DND-41 (cell line): ENCODE data around the gene GREB1L.
"Not testable (repeated sequence)": the region's sequence is repeated elsewhere in the genome, so short reads cannot be mapped to it uniquely, and the experiment has no call there.

Experiments
- ATAC-seq: fragments of 200-7000 bp; cut with Tn5 transposase; 3 replicates; pipeline ENCODE4 v1.9.1; 2021; ENCODE audit warnings: low read depth; ENCODE audit not compliant: insufficient read depth
- DNase-seq: peaks from one replicate; pipeline ENCODE4 v3.0.0-alpha.2; 2020
- H2AFZ ChIP-seq: 2 replicates; pipeline ENCODE4 v1.6.0; 2012; ENCODE audit warnings: low read depth, low read length
- H3K27ac ChIP-seq: 2 replicates; pipeline ENCODE4 v1.5.1; 2012; ENCODE audit warnings: low read length, inconsistent platforms
- H3K27me3 ChIP-seq: fragments of 200-600 bp; sonication (generic); 2 replicates; pipeline ENCODE4 v1.6.0; 2012; ENCODE audit warnings: low read length, mild to moderate bottlenecking, inconsistent platforms; ENCODE audit not compliant: insufficient read depth, poor library complexity
- H3K36me3 ChIP-seq: 2 replicates; pipeline ENCODE4 v1.5.1; 2012; ENCODE audit warnings: low read length, inconsistent platforms; ENCODE audit not compliant: insufficient read depth
- H3K4me1 ChIP-seq: 2 replicates; pipeline ENCODE4 v1.5.1; 2012; ENCODE audit warnings: mild to moderate bottlenecking, low read length; ENCODE audit not compliant: insufficient read depth
- H3K4me2 ChIP-seq: 2 replicates; pipeline ENCODE4 v1.6.0; 2012; ENCODE audit warnings: mild to moderate bottlenecking, moderate library complexity, low read length, inconsistent platforms; ENCODE audit not compliant: insufficient read depth
- H3K4me3 ChIP-seq, 2 experiments: fragments of 200-600 bp in 1 of 2; shearing (Covaris generic) in 1 of 2; 2 replicates each; pipeline ENCODE4 v1.5.1; 2012 to 2016; ENCODE audit warnings: inconsistent platforms in 2 of 2, low read length in 2 of 2, mild to moderate bottlenecking in 2 of 2, low read depth in 1 of 2, moderate library complexity in 1 of 2
- H3K79me2 ChIP-seq: 2 replicates; pipeline ENCODE4 v1.6.0; 2012; ENCODE audit warnings: low read length, inconsistent platforms; ENCODE audit not compliant: insufficient read depth
- H3K9ac ChIP-seq: 2 replicates; pipeline ENCODE4 v1.6.0; 2012; ENCODE audit warnings: low read depth, mild to moderate bottlenecking, inconsistent platforms, low read length, moderate library complexity
- H3K9me3 ChIP-seq: 2 replicates; pipeline ENCODE4 v1.5.1; 2012; ENCODE audit warnings: low read length, moderate library complexity, mild to moderate bottlenecking, inconsistent platforms; ENCODE audit not compliant: insufficient read depth, severe bottlenecking
- H4K20me1 ChIP-seq: 2 replicates; pipeline ENCODE4 v1.6.0; 2012; ENCODE audit warnings: low read length; ENCODE audit not compliant: insufficient read depth
- CTCF ChIP-seq: IDR thresholded peaks from 2 replicates; pipeline ENCODE4 v1.5.1; 2012; ENCODE audit warnings: borderline replicate concordance, low read length, moderate library complexity, mild to moderate bottlenecking; ENCODE audit not compliant: poor library complexity, severe bottlenecking; ENCODE audit errors: extremely low read depth
- EZH2 ChIP-seq: IDR thresholded peaks from 3 replicates; pipeline ENCODE4 v1.6.1; 2012; ENCODE audit warnings: borderline replicate concordance, low read depth, mild to moderate bottlenecking, moderate library complexity, low read length, inconsistent platforms; ENCODE audit not compliant: severe bottlenecking

Gene GREB1L

GRCh38 chr18:21363348-21363747, 121.3 kb downstream of the GREB1L start:
- Histone ChIP-seq H4K20me1 (no peaks in the 10 kb centered on the region), H3K4me2 (no peak overlapping the region), H3K9ac (no peak overlapping the region), H2AFZ (no peak overlapping the region), H3K4me3 (no peak overlapping the region), H3K9me3 (no peaks in the 10 kb centered on the region), H3K27ac (no peak overlapping the region), H3K79me2 (no peaks in the 10 kb centered on the region), H3K36me3 (no peaks in the 10 kb centered on the region), H3K27me3 (peaks cover 14% of the 10 kb centered on the region), H3K4me1 (no peaks in the 10 kb centered on the region)
- ATAC-seq (no peak), DNase-seq (no peak)
- no peak for TF ChIP-seq EZH2
- no peak for TF ChIP-seq CTCF

- H3K4me3 ChIP-seq, result no peak overlapping the region
- H3K27ac ChIP-seq, result no peak overlapping the region
- no peak for DNase-seq
- H3K4me1 ChIP-seq, result no peaks in the 10 kb centered on the region
- H4K20me1 ChIP-seq, result no peaks in the 10 kb centered on the region
- no peak overlapping the region for H3K9ac ChIP-seq
- no peak overlapping the region for H3K4me2 ChIP-seq
- TF ChIP-seq CTCF (no peak), EZH2 (no peak)
- H3K27me3 ChIP-seq, result peaks cover 14% of the 10 kb centered on the region
- ATAC-seq, result no peak
- H3K36me3 ChIP-seq, result no peaks in the 10 kb centered on the region
- H3K79me2 ChIP-seq, result no peaks in the 10 kb centered on the region
- no peaks in the 10 kb centered on the region for H3K9me3 ChIP-seq
- no peak overlapping the region for H2AFZ ChIP-seq
Observed at GRCh38 chr18:21364471-21364870, 122.4 kb downstream of the GREB1L start.

GRCh38 chr18:21366896-21367295, 124.9 kb downstream of the GREB1L start:
- DNase-seq (no peak), ATAC-seq (no peak)
- no peaks in the 10 kb centered on the region for H4K20me1 ChIP-seq
- H3K9me3 ChIP-seq, result no peaks in the 10 kb centered on the region
- peaks cover 14% of the 10 kb centered on the region for H3K27me3 ChIP-seq
- no peak overlapping the region for H3K27ac ChIP-seq
- H3K4me1 ChIP-seq, result no peaks in the 10 kb centered on the region
- no peak overlapping the region for H3K9ac ChIP-seq
- H3K36me3 ChIP-seq, result no peaks in the 10 kb centered on the region
- H3K4me3 ChIP-seq, result no peak overlapping the region
- TF ChIP-seq EZH2 (no peak), CTCF (no peak)
- H3K79me2 ChIP-seq, result no peaks in the 10 kb centered on the region
- H2AFZ ChIP-seq, result no peak overlapping the region
- H3K4me2 ChIP-seq, result no peak overlapping the region

GRCh38 chr18:21369146-21369545, 127.1 kb downstream of the GREB1L start:
- H3K4me3 ChIP-seq, result no peak overlapping the region
- peaks cover 11% of the 10 kb centered on the region for H3K27me3 ChIP-seq
- no peak overlapping the region for H3K9ac ChIP-seq
- no peak overlapping the region for H3K27ac ChIP-seq
- H3K9me3 ChIP-seq, result no peaks in the 10 kb centered on the region
- no peak for DNase-seq
- TF ChIP-seq CTCF (no peak), EZH2 (no peak)
- H2AFZ ChIP-seq, result no peak overlapping the region
- H3K36me3 ChIP-seq, result no peaks in the 10 kb centered on the region
- ATAC-seq, result no peak
- no peaks in the 10 kb centered on the region for H3K4me1 ChIP-seq
- H4K20me1 ChIP-seq, result no peaks in the 10 kb centered on the region
- H3K79me2 ChIP-seq, result no peaks in the 10 kb centered on the region
- H3K4me2 ChIP-seq, result no peak overlapping the region

- not testable (repeated sequence) for H3K9me3 ChIP-seq, H3K4me2 ChIP-seq, H3K79me2 ChIP-seq, DNase-seq, H3K9ac ChIP-seq, H3K4me3 ChIP-seq, H4K20me1 ChIP-seq, H3K27ac ChIP-seq, ATAC-seq, H3K36me3 ChIP-seq, H2AFZ ChIP-seq, H3K4me1 ChIP-seq
- peaks cover 11% of the 10 kb centered on the region for H3K27me3 ChIP-seq
Observed at GRCh38 chr18:21369597-21369996, 127.6 kb downstream of the GREB1L start.
